GM12878 (cell line): ENCODE measurements around the gene CHEK1. TPM values are rescaled to one million over a fixed set of nuclear protein-coding genes. Genes with fewer than 3 reads are reported as not detected.
A peak's percentile ranks its signal among the peaks of the same experiment; 100 is the strongest.

Experiments used
- BHLHE40 ChIP-seq, 2 experiments: fragments of 450-650 bp in 1 of 2; IDR thresholded peaks; 2 replicates each; pipeline ENCODE4 v1.6.1; 2011 to 2017; ENCODE audit warnings: low read depth in 2 of 2, borderline replicate concordance in 1 of 2, improper control_type of control experiment in 1 of 2, low read length in 1 of 2, mild to moderate bottlenecking in 1 of 2
- CHD2 ChIP-seq: IDR thresholded peaks from 2 replicates; pipeline ENCODE4 v1.6.1; 2011; ENCODE audit warnings: low read depth, low read length, improper control_type of control experiment, borderline replicate concordance
- EP300 ChIP-seq, 2 experiments: fragments of 150-350 bp in 1 of 2; IDR thresholded peaks; 2 replicates each; pipeline ENCODE4 v1.6.1; 2011 to 2012; ENCODE audit warnings: low read depth in 2 of 2, low read length in 2 of 2, borderline replicate concordance in 1 of 2, improper control_type of control experiment in 1 of 2, inconsistent platforms in 1 of 2; ENCODE audit not compliant: control insufficient read depth in 1 of 2
- HCFC1 ChIP-seq: fragments of 150-350 bp; IDR thresholded peaks from 2 replicates; pipeline ENCODE4 v1.6.1; 2014; ENCODE audit warnings: low read length
- IRF4 ChIP-seq: IDR thresholded peaks from 2 replicates; pipeline ENCODE4 v1.6.1; 2011; ENCODE audit warnings: low read depth, low read length
- KLF5 ChIP-seq: fragments of 450-650 bp; IDR thresholded peaks from 2 replicates; pipeline ENCODE4 v1.6.1; 2014; ENCODE audit warnings: mild to moderate bottlenecking; ENCODE audit not compliant: partially characterized antibody
- MXI1 ChIP-seq: fragments of 150-350 bp; IDR thresholded peaks from 2 replicates; pipeline ENCODE4 v1.6.1; 2011; ENCODE audit warnings: low read depth, mild to moderate bottlenecking, inconsistent platforms, low read length, improper control_type of control experiment
- NR2C1 ChIP-seq: fragments of 450-650 bp; IDR thresholded peaks from 2 replicates; pipeline ENCODE4 v1.6.1; 2017; ENCODE audit warnings: antibody characterized with exemption, mild to moderate bottlenecking, moderate library complexity
- PAX5 ChIP-seq: IDR thresholded peaks from 2 replicates; pipeline ENCODE4 v1.6.1; 2011; ENCODE audit warnings: low read depth, low read length, borderline replicate concordance
- RB1 ChIP-seq: fragments of 450-650 bp; formaldehyde crosslinking; IDR thresholded peaks from 2 replicates; pipeline ENCODE4 v1.6.1; 2017; ENCODE audit warnings: mild to moderate bottlenecking, borderline replicate concordance
- RBBP5 ChIP-seq: fragments of 200-600 bp; sonication (generic); conservative IDR thresholded peaks from 2 replicates; pipeline ENCODE4 v1.6.1; 2016
- RCOR1 ChIP-seq: conservative IDR thresholded peaks from 2 replicates; pipeline ENCODE4 v1.6.1; 2012; ENCODE audit warnings: low read depth, low read length, improper control_type of control experiment
- RELA ChIP-seq: fragments of 450-650 bp; IDR thresholded peaks from 2 replicates; pipeline ENCODE4 v1.8.0; 2014; ENCODE audit warnings: borderline replicate concordance; ENCODE audit not compliant: partially characterized antibody
- SKIL ChIP-seq: fragments of 450-650 bp; IDR thresholded peaks from 2 replicates; pipeline ENCODE4 v1.6.1; 2017; ENCODE audit warnings: mild to moderate bottlenecking, low read depth, inconsistent platforms; ENCODE audit not compliant: poor library complexity, severe bottlenecking
- SPI1 ChIP-seq: IDR thresholded peaks from 2 replicates; pipeline ENCODE4 v1.6.1; 2011; ENCODE audit warnings: low read depth, mild to moderate bottlenecking, low read length, moderate library complexity, borderline replicate concordance; ENCODE audit not compliant: insufficient read depth
- SRF ChIP-seq, 2 experiments: IDR thresholded peaks; 2 replicates each; pipeline ENCODE4 v1.6.1; 2011; ENCODE audit warnings: low read depth in 2 of 2, low read length in 2 of 2, mild to moderate bottlenecking in 1 of 2, moderate library complexity in 1 of 2
- SUPT20H ChIP-seq: IDR thresholded peaks from 2 replicates; pipeline ENCODE4 v1.6.1; 2011; ENCODE audit warnings: low read depth, mild to moderate bottlenecking, low read length, moderate library complexity, borderline replicate concordance; ENCODE audit not compliant: control insufficient read depth
- SUZ12 ChIP-seq: fragments of 200-600 bp; sonication (generic); IDR thresholded peaks from one replicate; pipeline ENCODE4 v1.6.1; 2018; ENCODE audit warnings: antibody characterized with exemption, mild to moderate bottlenecking; ENCODE audit not compliant: unreplicated experiment
- ZBTB33 ChIP-seq: fragments of 450-650 bp; IDR thresholded peaks from 2 replicates; pipeline ENCODE4 v1.6.1; 2017; ENCODE audit warnings: mild to moderate bottlenecking
- ZBTB4 ChIP-seq: fragments of 450-650 bp; formaldehyde crosslinking; IDR thresholded peaks from 2 replicates; pipeline ENCODE4 v1.4.0; 2022; ENCODE audit warnings: mild to moderate bottlenecking, moderate library complexity
- polyA plus RNA-seq, 11 experiments: library from polyadenylated mRNA; depleted of rRNA in 4 of 11; unstranded in 6 of 11; stranded (reverse) in 5 of 11; fragments of >200 nt; fragmentation: Nextera tagmentation in 4 of 11; fragmentation: Illumina TruSeq in 1 of 11; extraction: Ambion mirVana in 4 of 11; extraction: Trizol in 1 of 11; gene quantifications; 1 replicate in 1 of 11; 2 replicates in 10 of 11; pipeline versions ENCODE4 v1.2.1 to v1.2.3, GENCODE V29; 2011 to 2016; ENCODE audit warnings: inconsistent platforms in 2 of 11, missing spikeins in 2 of 11, low read depth in 1 of 11
- total RNA-seq, 4 experiments: library from RNA; depleted of rRNA in 3 of 4; stranded (reverse); fragments of >200 nt in 3 of 4; fragmentation: Illumina TruSeq in 1 of 4; extraction: Trizol in 1 of 4; gene quantifications; 2 replicates each; pipeline versions ENCODE4 v1.2.1 to v1.2.3, GENCODE V29; 2013 to 2021

The CHEK1 gene
- total and polyA plus RNA-seq, 10 of the 15 experiments (the other 5 are each of a cell fraction or from before 2014, with no cell fraction given): 42.1 to 72.9 (median 65.6) TPM

GRCh38 chr11:125592305-125593113 lies 32.5 kb upstream of the CHEK1 start, which contains the start of gene STT3A (continued):
- TF ChIP-seq ZBTB33: 0 out of 2 replicates have a peak, but pooled peaks have one; percentile 7
- TF ChIP-seq CHD2: peak; percentile 97
- peak; percentile 97 to 98 for TF ChIP-seq BHLHE40 (IDR thresholded peaks at IDR 0.05; ENCODE audit: borderline replicate concordance in 1 of 2, low read depth in 2 of 2, low read length in 1 of 2)
- peak; percentile 65; the same call in 1 of the 2 replicates for TF ChIP-seq PAX5
- TF ChIP-seq RB1: peak; percentile 67; the same call in 1 of the 2 replicates
- peak; percentile 96 for TF ChIP-seq KLF5
- no peak for TF ChIP-seq SRF (IDR thresholded peaks at IDR 0.05; ENCODE audit: low read depth in 2 of 2, low read length in 2 of 2)
- TF ChIP-seq SKIL: peak; percentile 98
- no peak for TF ChIP-seq SUZ12
- TF ChIP-seq EP300 (IDR thresholded peaks at IDR 0.05; ENCODE audit: borderline replicate concordance in 1 of 2, control insufficient read depth in 1 of 2, low read depth in 2 of 2, low read length in 2 of 2): no peak
- TF ChIP-seq RELA: peak; percentile 18
- TF ChIP-seq NR2C1: no peak; the same call in 1 of the 2 replicates
- no peak for TF ChIP-seq RCOR1
- TF ChIP-seq HCFC1: peak; percentile 16; the same call in 1 of the 2 replicates
- peak; percentile 74 for TF ChIP-seq MXI1
- no peak for TF ChIP-seq RBBP5
- no peak for TF ChIP-seq SUPT20H
- TF ChIP-seq ZBTB4 (CRISPR knock-in tag): no peak
- TF ChIP-seq IRF4: no peak
- TF ChIP-seq SPI1: no peak
